Neural cell (in vitro differentiated cells): ENCODE results near the gene FAM83B. TPM values are rescaled to one million over a fixed set of nuclear protein-coding genes. Genes with fewer than 3 reads are reported as not detected.

Experiments
- H2AFZ ChIP-seq: fragments of 200-600, 300-800 bp; sonication (generic), shearing (Covaris generic); 2 replicates; pipeline ENCODE4 v1.6.0; 2014; ENCODE audit warnings: low read depth, mild to moderate bottlenecking, antibody characterized with exemption, low read length, moderate library complexity
- H3F3A ChIP-seq: fragments of 200-600 bp; shearing (Covaris generic); 2 replicates; pipeline ENCODE4 v1.6.1; 2016; ENCODE audit warnings: mild to moderate bottlenecking, moderate library complexity, mixed read lengths, antibody characterized with exemption, low read length; ENCODE audit not compliant: insufficient read depth, poor library complexity, severe bottlenecking
- H3K27ac ChIP-seq: fragments of 200-600, 300-800 bp; sonication (generic), shearing (Covaris generic); 2 replicates; pipeline ENCODE4 v1.5.1; 2014; ENCODE audit warnings: mild to moderate bottlenecking, low read length, moderate library complexity
- H3K27me3 ChIP-seq: fragments of 300-800, 200-600 bp; sonication (generic), shearing (Covaris generic); 2 replicates; pipeline ENCODE4 v1.6.0; 2014; ENCODE audit warnings: mild to moderate bottlenecking, low read depth, low read length, moderate library complexity; ENCODE audit not compliant: insufficient read depth
- H3K36me3 ChIP-seq: fragments of 300-800, 200-600 bp; sonication (generic), shearing (Covaris generic); 2 replicates; pipeline ENCODE4 v1.5.1; 2014; ENCODE audit warnings: mild to moderate bottlenecking, antibody characterized with exemption, low read length, moderate library complexity; ENCODE audit not compliant: insufficient read depth
- H3K4me2 ChIP-seq: fragments of 300-800, 200-600 bp; sonication (generic), shearing (Covaris generic); 2 replicates; pipeline ENCODE4 v1.6.0; 2014; ENCODE audit warnings: mild to moderate bottlenecking, low read length
- H3K4me3 ChIP-seq: fragments of 300-800, 200-600 bp; sonication (generic), shearing (Covaris generic); 2 replicates; pipeline ENCODE4 v1.5.1; 2014; ENCODE audit warnings: mild to moderate bottlenecking, low read length, moderate library complexity
- H3K79me2 ChIP-seq: fragments of 200-600 bp; shearing (Covaris generic); replicated peaks from 2 replicates; pipeline ENCODE4 v1.6.0; 2014; ENCODE audit warnings: mild to moderate bottlenecking, low read length, moderate library complexity; ENCODE audit not compliant: insufficient read depth
- H3K9ac ChIP-seq: fragments of 300-800, 200-600 bp; sonication (generic), shearing (Covaris generic); 2 replicates; pipeline ENCODE4 v1.6.1; 2016; ENCODE audit warnings: mild to moderate bottlenecking, low read length, mixed read lengths
- H3K9me2 ChIP-seq: fragments of 200-600 bp; shearing (Covaris generic); 2 replicates; pipeline ENCODE4 v1.6.1; 2016; ENCODE audit warnings: mild to moderate bottlenecking, low read length, mixed read lengths; ENCODE audit not compliant: insufficient read depth
- H3K9me3 ChIP-seq: fragments of 200-600, 300-800 bp; sonication (generic), shearing (Covaris generic); 2 replicates; pipeline ENCODE4 v1.6.1; 2016; ENCODE audit warnings: mild to moderate bottlenecking, mixed run types, low read length, moderate library complexity, mixed read lengths
- H4K20me1 ChIP-seq: fragments of 200-600 bp; shearing (Covaris generic); 2 replicates; pipeline ENCODE4 v1.6.1; 2016; ENCODE audit warnings: mild to moderate bottlenecking, mixed run types; ENCODE audit not compliant: insufficient read depth
- CTCF ChIP-seq: fragments of 450-650 bp; IDR thresholded peaks from 2 replicates; pipeline ENCODE4 v1.5.1; 2014; ENCODE audit warnings: antibody characterized with exemption, mild to moderate bottlenecking, moderate library complexity; ENCODE audit not compliant: poor library complexity, severe bottlenecking
- EP300 ChIP-seq: fragments of 450-650 bp; conservative IDR thresholded peaks from 2 replicates; pipeline ENCODE4 v1.6.1; 2014; ENCODE audit warnings: antibody characterized with exemption, mild to moderate bottlenecking, moderate library complexity; ENCODE audit not compliant: poor library complexity, severe bottlenecking
- EZH2 ChIP-seq: fragments of 200-600, 300-800 bp; shearing (Covaris generic), sonication (generic); IDR thresholded peaks from 2 replicates; pipeline ENCODE4 v1.6.1; 2014; ENCODE audit warnings: antibody characterized with exemption, low read length, borderline replicate concordance, mild to moderate bottlenecking; ENCODE audit not compliant: insufficient read depth, poor library complexity, severe bottlenecking
- MXI1 ChIP-seq: fragments of 450-650 bp; conservative IDR thresholded peaks from 2 replicates; pipeline ENCODE4 v1.6.1; 2014; ENCODE audit warnings: antibody characterized with exemption, mild to moderate bottlenecking; ENCODE audit not compliant: poor library complexity, severe bottlenecking
- POLR2AphosphoS5 ChIP-seq: IDR thresholded peaks from 2 replicates; pipeline ENCODE4 v1.6.1; 2012
- RAD21 ChIP-seq: fragments of 450-650 bp; conservative IDR thresholded peaks from 2 replicates; pipeline ENCODE4 v1.6.1; 2014; ENCODE audit warnings: antibody characterized with exemption, mild to moderate bottlenecking, moderate library complexity
- SMC3 ChIP-seq: fragments of 450-650 bp; conservative IDR thresholded peaks from 2 replicates; pipeline ENCODE4 v1.6.1; 2014; ENCODE audit warnings: antibody characterized with exemption, mild to moderate bottlenecking, moderate library complexity; ENCODE audit not compliant: poor library complexity
- TAF1 ChIP-seq: IDR thresholded peaks from 2 replicates; pipeline ENCODE4 v1.6.1; 2012; ENCODE audit warnings: low read depth
- polyA plus RNA-seq: library from polyadenylated mRNA; depleted of rRNA; stranded (reverse); fragments of >200 nt; gene quantifications from 2 replicates; pipeline ENCODE4 v1.2.3, GENCODE V29; 2014
- TF ChIP-seq, protein P1 (sequence below): IDR thresholded peaks from 2 replicates; pipeline ENCODE4 v1.6.1; 2012; ENCODE audit warnings: borderline replicate concordance

The FAM83B gene
- polyA plus RNA-seq, 1 donor from 2014 or later: not detected

DNA sequence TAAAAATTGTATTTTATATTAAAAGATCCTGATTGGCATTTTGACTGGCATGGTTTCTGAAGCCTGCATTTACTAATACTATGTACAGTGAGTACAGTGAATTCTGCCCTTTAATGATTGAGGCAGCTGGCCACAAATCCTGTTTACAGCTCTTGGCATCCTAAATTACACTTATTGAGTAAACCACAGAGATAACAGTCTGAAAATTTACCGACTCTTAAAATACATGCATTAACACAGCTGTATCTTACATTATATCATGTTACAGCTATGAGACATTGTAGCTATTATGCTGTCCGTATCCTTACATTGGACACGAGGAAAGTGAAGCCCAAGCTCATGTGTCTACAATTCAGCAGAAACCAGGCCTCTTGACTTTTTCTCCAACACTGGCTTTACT, 90.8 kb downstream of the FAM83B start:
- Histone ChIP-seq H3K27ac (no peak overlapping the region), H3F3A (no peaks in the 10 kb centered on the region), H2AFZ (no peak overlapping the region), H3K36me3 (no peaks in the 10 kb centered on the region), H3K9me3 (peaks cover 3% of the 10 kb centered on the region), H4K20me1 (no peaks in the 10 kb centered on the region), H3K27me3 (no peaks in the 10 kb centered on the region), H3K79me2 (no peaks in the 10 kb centered on the region), H3K9ac (no peak overlapping the region), H3K4me2 (no peak overlapping the region), H3K9me2 (no peaks in the 10 kb centered on the region), H3K4me3 (no peak overlapping the region)
- no peak for TF ChIP-seq RAD21
- no peak for TF ChIP-seq SMC3
- TF ChIP-seq TAF1: no peak
- no peak for TF ChIP-seq MXI1

DNA sequence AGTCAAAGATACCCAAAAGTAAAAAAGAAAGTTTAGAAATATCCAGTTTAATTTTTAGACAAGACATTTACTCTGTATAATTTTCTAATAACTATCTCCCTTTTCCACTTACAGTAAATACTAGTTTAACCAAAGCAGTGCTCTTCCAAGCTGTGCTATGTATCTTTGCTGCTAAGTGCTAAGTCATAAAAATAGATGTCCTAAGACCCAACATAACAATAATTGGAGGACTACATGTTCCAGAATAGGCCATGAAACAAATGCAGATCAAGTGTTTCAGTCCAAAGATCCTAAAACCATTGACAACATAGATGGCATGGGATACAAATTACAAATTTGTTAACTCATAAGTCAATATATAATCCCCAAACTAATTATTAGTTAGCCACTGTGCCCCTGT, 111.1 kb downstream of the FAM83B start:
- Histone ChIP-seq H4K20me1 (no peaks in the 10 kb centered on the region), H3K9me2 (no peaks in the 10 kb centered on the region), H3K27me3 (no peaks in the 10 kb centered on the region), H2AFZ (no peak overlapping the region), H3K36me3 (no peaks in the 10 kb centered on the region), H3K27ac (no peak overlapping the region), H3K4me2 (no peak overlapping the region), H3K9ac (no peak overlapping the region), H3K79me2 (no peaks in the 10 kb centered on the region), H3K9me3 (no peaks in the 10 kb centered on the region), H3F3A (no peaks in the 10 kb centered on the region), H3K4me3 (no peak overlapping the region)
- TF ChIP-seq SMC3 (no peak), MXI1 (no peak), RAD21 (no peak), TAF1 (no peak), EP300 (no peak), EZH2 (no peak), CTCF (no peak), POLR2AphosphoS5 (no peak)
- TF ChIP-seq, protein P1, sequence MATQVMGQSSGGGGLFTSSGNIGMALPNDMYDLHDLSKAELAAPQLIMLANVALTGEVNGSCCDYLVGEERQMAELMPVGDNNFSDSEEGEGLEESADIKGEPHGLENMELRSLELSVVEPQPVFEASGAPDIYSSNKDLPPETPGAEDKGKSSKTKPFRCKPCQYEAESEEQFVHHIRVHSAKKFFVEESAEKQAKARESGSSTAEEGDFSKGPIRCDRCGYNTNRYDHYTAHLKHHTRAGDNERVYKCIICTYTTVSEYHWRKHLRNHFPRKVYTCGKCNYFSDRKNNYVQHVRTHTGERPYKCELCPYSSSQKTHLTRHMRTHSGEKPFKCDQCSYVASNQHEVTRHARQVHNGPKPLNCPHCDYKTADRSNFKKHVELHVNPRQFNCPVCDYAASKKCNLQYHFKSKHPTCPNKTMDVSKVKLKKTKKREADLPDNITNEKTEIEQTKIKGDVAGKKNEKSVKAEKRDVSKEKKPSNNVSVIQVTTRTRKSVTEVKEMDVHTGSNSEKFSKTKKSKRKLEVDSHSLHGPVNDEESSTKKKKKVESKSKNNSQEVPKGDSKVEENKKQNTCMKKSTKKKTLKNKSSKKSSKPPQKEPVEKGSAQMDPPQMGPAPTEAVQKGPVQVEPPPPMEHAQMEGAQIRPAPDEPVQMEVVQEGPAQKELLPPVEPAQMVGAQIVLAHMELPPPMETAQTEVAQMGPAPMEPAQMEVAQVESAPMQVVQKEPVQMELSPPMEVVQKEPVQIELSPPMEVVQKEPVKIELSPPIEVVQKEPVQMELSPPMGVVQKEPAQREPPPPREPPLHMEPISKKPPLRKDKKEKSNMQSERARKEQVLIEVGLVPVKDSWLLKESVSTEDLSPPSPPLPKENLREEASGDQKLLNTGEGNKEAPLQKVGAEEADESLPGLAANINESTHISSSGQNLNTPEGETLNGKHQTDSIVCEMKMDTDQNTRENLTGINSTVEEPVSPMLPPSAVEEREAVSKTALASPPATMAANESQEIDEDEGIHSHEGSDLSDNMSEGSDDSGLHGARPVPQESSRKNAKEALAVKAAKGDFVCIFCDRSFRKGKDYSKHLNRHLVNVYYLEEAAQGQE: no peak

DNA sequence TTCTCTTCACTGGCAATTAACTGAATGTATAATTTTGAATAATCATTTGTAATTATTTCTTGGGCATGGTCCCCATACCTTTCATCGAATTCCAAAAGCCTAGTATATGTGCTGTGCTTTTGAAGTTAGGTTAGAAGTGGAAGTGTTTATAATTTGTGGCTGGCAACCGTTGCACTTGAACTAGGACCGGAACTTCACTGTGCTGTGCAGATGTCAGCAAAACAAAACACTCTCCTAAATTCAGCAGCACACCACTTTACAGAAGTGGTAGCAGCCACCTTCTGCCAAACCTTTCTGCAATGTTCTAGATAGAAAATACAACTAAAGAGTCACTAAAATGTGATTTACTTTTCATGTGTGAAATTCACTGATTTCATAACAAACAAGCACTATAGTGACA, 111.9 kb downstream of the FAM83B start:
- no peaks in the 10 kb centered on the region for H3K9me2 ChIP-seq
- TF ChIP-seq SMC3: no peak
- TF ChIP-seq EZH2: no peak
- no peak for TF ChIP-seq RAD21
- no peak for TF ChIP-seq TAF1
- TF ChIP-seq, protein P1: no peak
- no peak for TF ChIP-seq MXI1
- TF ChIP-seq EP300: no peak
- TF ChIP-seq CTCF: no peak
- TF ChIP-seq POLR2AphosphoS5: no peak
- no peak overlapping the region for H2AFZ ChIP-seq
- no peaks in the 10 kb centered on the region for H3K27me3 ChIP-seq
- no peaks in the 10 kb centered on the region for H3K9me3 ChIP-seq
- no peak overlapping the region for H3K4me3 ChIP-seq
- H3K27ac ChIP-seq: no peak overlapping the region
- no peak overlapping the region for H3K9ac ChIP-seq
- H3K36me3 ChIP-seq: no peaks in the 10 kb centered on the region
- H3F3A ChIP-seq: no peaks in the 10 kb centered on the region
- no peaks in the 10 kb centered on the region for H4K20me1 ChIP-seq
- no peak overlapping the region for H3K4me2 ChIP-seq
- no peaks in the 10 kb centered on the region for H3K79me2 ChIP-seq
